Tibial nerve (tissue), 4 donors: ENCODE measurements around the gene FBXO27. TPM values are rescaled to one million over a fixed set of nuclear protein-coding genes. Genes with fewer than 3 reads are reported as not detected.
A peak's percentile ranks its signal among the peaks of the same experiment; 100 is the strongest.
"Not testable (repeated sequence)": the region's sequence is repeated elsewhere in the genome, so short reads cannot be mapped to it uniquely, and the experiment has no call there.

Experiments
- DNase-seq, 2 donors: peaks; one replicate each; pipeline ENCODE4 v3.0.0-alpha.2; 2019; ENCODE audit warnings: low spot score in 2 of 2
- H3K27ac ChIP-seq, 4 donors: fragments of 200-600 bp; sonication (generic) in 3 of 4; one replicate each; pipeline ENCODE4 v1.5.1; 2017 to 2019; ENCODE audit warnings: mild to moderate bottlenecking in 1 of 4
- H3K27me3 ChIP-seq, 2 donors: fragments of 200-600 bp; sonication (generic) in 1 of 2; one replicate each; pipeline versions ENCODE4 v1.5.1 to v1.6.0; 2017 to 2019
- H3K36me3 ChIP-seq, 3 donors: fragments of 200-600 bp; sonication (generic); one replicate each; pipeline ENCODE4 v1.5.1; 2018 to 2019
- H3K4me1 ChIP-seq, 4 donors: fragments of 200-600 bp; sonication (generic) in 3 of 4; one replicate each; pipeline ENCODE4 v1.5.1; 2017 to 2019
- H3K4me3 ChIP-seq, 4 donors: fragments of 200-600 bp; sonication (generic) in 3 of 4; one replicate each; pipeline ENCODE4 v1.5.1; 2017 to 2019; ENCODE audit warnings: mild to moderate bottlenecking in 1 of 4, moderate library complexity in 1 of 4
- H3K9me3 ChIP-seq, 4 donors: fragments of 200-600 bp; sonication (generic) in 3 of 4; one replicate each; pipeline ENCODE4 v1.5.1; 2017 to 2019
- CTCF ChIP-seq, 5 experiments: fragments of 200-600 bp in 3 of 5; fragments of 450-650 bp in 2 of 5; sonication (generic) in 3 of 5; IDR thresholded peaks; one replicate each; pipeline ENCODE4 v1.5.1; 2016 to 2019; ENCODE audit warnings: antibody characterized with exemption in 5 of 5, mild to moderate bottlenecking in 3 of 5, moderate library complexity in 2 of 5
- EP300 ChIP-seq, 2 donors: sonication (generic); formaldehyde crosslinking; IDR thresholded peaks; one replicate each; pipeline ENCODE4 v1.6.1; 2017; ENCODE audit warnings: antibody characterized with exemption in 2 of 2, mild to moderate bottlenecking in 1 of 2
- POLR2A ChIP-seq, 2 donors: fragments of 450-650 bp; IDR thresholded peaks; one replicate each; pipeline ENCODE4 v1.6.1; 2017; ENCODE audit warnings: antibody characterized with exemption in 2 of 2, mild to moderate bottlenecking in 2 of 2, moderate library complexity in 2 of 2
- WGBS, 2 donors: methylation state at CpG; one replicate each; pipeline ENCODE4 v1.1.5; 2018; 5-methylcytosine and 5-hydroxymethylcytosine counted together
- total RNA-seq, 4 donors: library from RNA; depleted of rRNA; stranded (reverse); fragments of >200 nt; gene quantifications; one replicate each; pipeline ENCODE4 v1.1.0, GENCODE V29; 2016

The FBXO27 gene
- total RNA-seq, 4 donors from 2014 or later: 3.6 to 8.0 (median 5.9) TPM

GRCh38 chr19:38993271-38993670, 39.1 kb downstream of the FBXO27 start:
- H3K4me1 ChIP-seq: no peaks in the 10 kb centered on the region
- no peak overlapping the region for H3K27ac ChIP-seq
- H3K9me3 ChIP-seq: peaks cover 0 to 11% (median 0%) of the 10 kb centered on the region in 4 donors
- no peak for DNase-seq
- H3K4me3 ChIP-seq: no peak overlapping the region
- H3K36me3 ChIP-seq: no peaks in the 10 kb centered on the region
- no peaks in the 10 kb centered on the region for H3K27me3 ChIP-seq
- WGBS, 2 donors: 48% methylated on average over 3 of the region's 3 CpGs
- no peak for TF ChIP-seq EP300 (IDR thresholded peaks at IDR 0.05)
- no peak for TF ChIP-seq POLR2A (IDR thresholded peaks at IDR 0.05)
- no peak for TF ChIP-seq CTCF (IDR thresholded peaks at IDR 0.05)

GRCh38 chr19:38990949-38991697, 41.2 kb downstream of the FBXO27 start:
- WGBS, 2 donors: 63 to 64% methylated on average over 11 to 13 of the region's 13 CpGs
- H3K9me3 ChIP-seq: peaks cover 0 to 11% (median 0%) of the 10 kb centered on the region in 4 donors
- H3K27ac ChIP-seq: no peak overlapping the region
- DNase-seq: peak in 1 of 2 donors; percentile 10
- no peaks in the 10 kb centered on the region for H3K27me3 ChIP-seq
- H3K36me3 ChIP-seq: no peaks in the 10 kb centered on the region
- H3K4me1 ChIP-seq: no peaks in the 10 kb centered on the region
- TF ChIP-seq CTCF (IDR thresholded peaks at IDR 0.05) (no peak), POLR2A (IDR thresholded peaks at IDR 0.05) (no peak), EP300 (IDR thresholded peaks at IDR 0.05) (no peak)
- H3K4me3 ChIP-seq: no peak overlapping the region

- H3K36me3 ChIP-seq, H3K27ac ChIP-seq, DNase-seq, H3K27me3 ChIP-seq, H3K4me1 ChIP-seq, H3K4me3 ChIP-seq: not testable (repeated sequence)
- peaks cover 0 to 16% (median 0%) of the 10 kb centered on the region in 4 donors for H3K9me3 ChIP-seq
- 75 to 87% methylated on average over 1 of the region's 1 CpG for WGBS, 2 donors
These were observed 42.7 kb downstream of the FBXO27 start for GRCh38 chr19:38989614-38990013.

GRCh38 chr19:38989066-38989605, 43.2 kb downstream of the FBXO27 start:
- Histone ChIP-seq H3K36me3 (no peaks in the 10 kb centered on the region), H3K9me3 (peaks cover 0 to 16% (median 0%) of the 10 kb centered on the region in 4 donors), H3K27me3 (no peaks in the 10 kb centered on the region), H3K27ac (no peak overlapping the region), H3K4me3 (no peak overlapping the region), H3K4me1 (no peaks in the 10 kb centered on the region)
- TF ChIP-seq CTCF (IDR thresholded peaks at IDR 0.05): no peak
- no peak for TF ChIP-seq POLR2A (IDR thresholded peaks at IDR 0.05)
- TF ChIP-seq EP300 (IDR thresholded peaks at IDR 0.05): no peak
- WGBS, 2 donors: 16 to 17% methylated on average over 12 of the region's 12 CpGs
- DNase-seq: no peak

GRCh38 chr19:38988627-38989026, 43.7 kb downstream of the FBXO27 start:
- DNase-seq, H3K4me1 ChIP-seq, H3K4me3 ChIP-seq, H3K27me3 ChIP-seq, H3K27ac ChIP-seq, H3K36me3 ChIP-seq: not testable (repeated sequence)
- WGBS, 2 donors: 81 to 84% methylated on average over 4 of the region's 4 CpGs
- peaks cover 0 to 16% (median 0%) of the 10 kb centered on the region in 4 donors for H3K9me3 ChIP-seq

- not testable (repeated sequence) for H3K27ac ChIP-seq, H3K4me1 ChIP-seq, H3K27me3 ChIP-seq, H3K9me3 ChIP-seq, H3K36me3 ChIP-seq, H3K4me3 ChIP-seq, DNase-seq
- WGBS, 2 donors: 89 to 92% methylated on average over 6 of the region's 6 CpGs
These were observed 44.6 kb downstream of the FBXO27 start for GRCh38 chr19:38987745-38988144.
